ENCODE measurements around the gene CERS3.

DNA sequence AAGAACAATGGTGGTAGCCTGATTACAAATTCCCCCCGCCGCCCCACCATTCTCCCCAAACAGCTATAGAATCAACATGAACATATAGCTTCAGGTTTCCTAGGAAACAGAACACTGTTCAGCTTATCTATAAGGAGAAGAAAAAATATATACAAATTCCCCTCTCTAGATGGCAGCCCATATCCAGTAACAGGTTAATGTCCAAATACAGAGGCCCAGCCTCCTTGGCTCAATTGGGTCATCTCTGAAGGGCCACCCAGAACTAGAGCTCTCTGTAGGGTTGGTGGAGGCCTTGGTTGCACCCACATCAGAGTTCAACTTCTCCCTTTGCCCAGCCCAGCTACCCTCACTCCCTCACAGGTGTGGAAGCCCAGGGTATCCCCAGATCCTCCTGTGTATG, 95.4 kb downstream of the CERS3 start:
- TF ChIP-seq CTCF (IDR thresholded peaks at IDR 0.05) (no peak), POLR2A (IDR thresholded peaks at IDR 0.05) (no peak)

Data from vagina (tissue), 2 donors.